ENCODE data around the gene TMEM151A. TPM values are rescaled to one million over a fixed set of nuclear protein-coding genes. Genes with fewer than 3 reads are reported as not detected.

Gene TMEM151A
- total RNA-seq, 4 donors from 2014 or later = 0.20 to 1.1 (median 0.22) TPM; not detected in 1

- no peak for DNase-seq
Observed at GRCh38 chr11:66263231-66263630, 28.5 kb upstream of the TMEM151A start.

GRCh38 chr11:66263785-66264184, 27.9 kb upstream of the TMEM151A start:
- Histone ChIP-seq H3K27ac (no peak overlapping the region), H3K4me1 (peaks cover 6 to 11% of the 10 kb centered on the region in 2 donors), H3K36me3 (peaks cover 0 to 28% of the 10 kb centered on the region in 2 donors), H3K4me3 (replicated peaks in 1 of 3) (no peak overlapping the region), H3K9me3 (no peaks in the 10 kb centered on the region), H3K27me3 (no peaks in the 10 kb centered on the region)
- intact Hi-C loops (cut with DNase I) = no loop called here
- WGBS, 2 donors = 94 to 96% methylated on average over 7 of the region's 10 CpGs
- DNase-seq = no peak
- no peak for TF ChIP-seq CTCF (IDR thresholded peaks at IDR 0.05)
- TF ChIP-seq POLR2A (IDR thresholded peaks at IDR 0.05) = no peak

More at GRCh38 chr11:66263231-66263630, 28.5 kb upstream of the TMEM151A start:
- H3K9me3 ChIP-seq = no peaks in the 10 kb centered on the region
- H3K4me3 ChIP-seq (replicated peaks in 1 of 3) = no peak overlapping the region
- intact Hi-C loops (cut with DNase I) = no loop called here
- H3K27me3 ChIP-seq = no peaks in the 10 kb centered on the region
- peaks cover 0 to 28% of the 10 kb centered on the region in 2 donors for H3K36me3 ChIP-seq
- H3K27ac ChIP-seq = no peak overlapping the region
- TF ChIP-seq POLR2A (IDR thresholded peaks at IDR 0.05) (no peak), CTCF (IDR thresholded peaks at IDR 0.05) (no peak)
- H3K4me1 ChIP-seq = peaks cover 12 to 16% of the 10 kb centered on the region in 2 donors
- WGBS, 2 donors = 100% methylated on average over 2 to 4 of the region's 4 CpGs

- 93 to 96% methylated on average over 8 of the region's 8 CpGs for WGBS, 2 donors
- Histone ChIP-seq H3K27ac (no peak overlapping the region), H3K4me3 (replicated peaks in 1 of 3) (no peak overlapping the region), H3K36me3 (peaks cover 0 to 28% of the 10 kb centered on the region in 2 donors), H3K9me3 (no peaks in the 10 kb centered on the region), H3K27me3 (no peaks in the 10 kb centered on the region), H3K4me1 (peaks cover 9 to 12% of the 10 kb centered on the region in 2 donors)
- TF ChIP-seq CTCF (IDR thresholded peaks at IDR 0.05) (no peak), POLR2A (IDR thresholded peaks at IDR 0.05) (no peak)
- no peak for DNase-seq
- intact Hi-C loops (cut with DNase I) = no loop called here
Observed at GRCh38 chr11:66264383-66264782, 27.3 kb upstream of the TMEM151A start.

- Histone ChIP-seq H3K4me3 (replicated peaks in 1 of 3) (no peak overlapping the region), H3K27me3 (no peaks in the 10 kb centered on the region), H3K9me3 (no peaks in the 10 kb centered on the region), H3K36me3 (peaks cover 0 to 26% of the 10 kb centered on the region in 2 donors), H3K27ac (no peak overlapping the region), H3K4me1 (peaks cover 14 to 17% of the 10 kb centered on the region in 2 donors)
- 75 to 85% methylated on average over 11 to 12 of the region's 12 CpGs for WGBS, 2 donors
- TF ChIP-seq CTCF (IDR thresholded peaks at IDR 0.05) (peak in 1 of 6 experiments; percentile 16), POLR2A (IDR thresholded peaks at IDR 0.05) (no peak)
- no peak for DNase-seq
- intact Hi-C loops (cut with DNase I) = no loop called here
Observed at GRCh38 chr11:66264914-66265313, 26.8 kb upstream of the TMEM151A start.

GRCh38 chr11:66265531-66266377, 25.9 kb upstream of the TMEM151A start:
- peaks cover 15 to 22% of the 10 kb centered on the region in 2 donors for H3K4me1 ChIP-seq
- no peaks in the 10 kb centered on the region for H3K9me3 ChIP-seq
- DNase-seq = no peak
- H3K27ac ChIP-seq = no peak overlapping the region
- peaks cover 0 to 21% of the 10 kb centered on the region in 2 donors for H3K36me3 ChIP-seq
- H3K27me3 ChIP-seq = no peaks in the 10 kb centered on the region
- intact Hi-C loops (cut with DNase I) = no loop called here
- whole genome bisulfite sequencing, 2 donors = 91 to 94% methylated on average over 8 to 17 of the region's 26 CpGs
- no peak for TF ChIP-seq CTCF (IDR thresholded peaks at IDR 0.05)
- TF ChIP-seq POLR2A (IDR thresholded peaks at IDR 0.05) = no peak
- H3K4me3 ChIP-seq (replicated peaks in 1 of 3) = no peak overlapping the region
